HG02852 (cell line): ENCODE results near the gene WTAP.
"Not testable (repeated sequence)": the region's sequence is repeated elsewhere in the genome, so short reads cannot be mapped to it uniquely, and the experiment has no call there.

Source experiments
- ATAC-seq: cut with Tn5 transposase; IDR thresholded peaks from one replicate; pipeline ENCODE4 v1.9.1; 2021; ENCODE audit warnings: mild to moderate bottlenecking, moderate library complexity; ENCODE audit not compliant: unreplicated experiment

Gene WTAP

GRCh38 chr6:159726918-159727716, at the start of gene WTAP:
Gene WTAP, plus strand, starts transcription at chr6:159727506. Its CDS starts 8,760 bp downstream, at chr6:159736266.
- peak; percentile 76 for ATAC-seq

- no peak for ATAC-seq
Observed at GRCh38 chr6:159677506-159678165, 49.7 kb upstream of the WTAP start.

GRCh38 chr6:159678574-159678973, 48.7 kb upstream of the WTAP start:
- no peak for ATAC-seq

- peak; percentile 56 for ATAC-seq
Observed at GRCh38 chr6:159679091-159680077, 47.9 kb upstream of the WTAP start.

GRCh38 chr6:159680104-159680503, 47.2 kb upstream of the WTAP start:
- ATAC-seq: no peak

GRCh38 chr6:159681191-159681880, 46.0 kb upstream of the WTAP start:
- ATAC-seq: no peak

- no peak for ATAC-seq
Observed at GRCh38 chr6:159682295-159682694, 45.0 kb upstream of the WTAP start.

- no peak for ATAC-seq
Observed at GRCh38 chr6:159682810-159683209, 44.5 kb upstream of the WTAP start.

GRCh38 chr6:159684013-159684304, 43.3 kb upstream of the WTAP start:
- no peak for ATAC-seq

GRCh38 chr6:159686040-159686439, 41.3 kb upstream of the WTAP start:
- ATAC-seq: no peak

- ATAC-seq: no peak
Observed at GRCh38 chr6:159686703-159687102, 40.6 kb upstream of the WTAP start.

- ATAC-seq: no peak
Observed at GRCh38 chr6:159687341-159687740, 40.0 kb upstream of the WTAP start.

- no peak for ATAC-seq
Observed at GRCh38 chr6:159688266-159688905, 38.9 kb upstream of the WTAP start.

- no peak for ATAC-seq
Observed at GRCh38 chr6:159689001-159689400, 38.3 kb upstream of the WTAP start.

GRCh38 chr6:159690135-159690534, 37.2 kb upstream of the WTAP start:
- ATAC-seq: not testable (repeated sequence)

- ATAC-seq: no peak
Observed at GRCh38 chr6:159691133-159691962, 36.0 kb upstream of the WTAP start.

- ATAC-seq: no peak
Observed at GRCh38 chr6:159691963-159692287, 35.4 kb upstream of the WTAP start.

GRCh38 chr6:159692303-159693127, 34.8 kb upstream of the WTAP start:
- ATAC-seq: peak; percentile 40
